ENCODE measurements around the gene CCDC3. TPM values are rescaled to one million over a fixed set of nuclear protein-coding genes. Genes with fewer than 3 reads are reported as not detected.

The CCDC3 gene
- total RNA-seq, 1 donor from 2014 or later = 12.8 TPM

GRCh38 chr10:12922117-12922900, 79.2 kb downstream of the CCDC3 start:
- DNase-seq = no peak

- DNase-seq = no peak
Measured at GRCh38 chr10:12921163-12921562, 80.3 kb downstream of the CCDC3 start.

- no peak for DNase-seq
Measured at GRCh38 chr10:12919574-12919973, 81.9 kb downstream of the CCDC3 start.

GRCh38 chr10:12916587-12916986, 84.9 kb downstream of the CCDC3 start:
- DNase-seq = no peak

- no peak for DNase-seq
Measured at GRCh38 chr10:12915637-12916168, 85.8 kb downstream of the CCDC3 start.

- no peak for DNase-seq
Measured at GRCh38 chr10:12914111-12914510, 87.4 kb downstream of the CCDC3 start.

- no peak for DNase-seq
Measured at GRCh38 chr10:12911795-12912194, 89.7 kb downstream of the CCDC3 start.

GRCh38 chr10:12910835-12911234, 90.7 kb downstream of the CCDC3 start:
- no peak for DNase-seq

- no peak for DNase-seq
Measured at GRCh38 chr10:12909836-12910185, 91.7 kb downstream of the CCDC3 start.

GRCh38 chr10:12909182-12909835, 92.2 kb downstream of the CCDC3 start:
- DNase-seq = no peak

GRCh38 chr10:12908773-12909172, 92.7 kb downstream of the CCDC3 start:
- no peak for DNase-seq

GRCh38 chr10:12907656-12908055, 93.9 kb downstream of the CCDC3 start:
- no peak for DNase-seq

GRCh38 chr10:12906051-12906541, 95.4 kb downstream of the CCDC3 start:
- no peak for DNase-seq

GRCh38 chr10:12905067-12905466, 96.4 kb downstream of the CCDC3 start:
- DNase-seq = no peak

- DNase-seq = no peak
Measured at GRCh38 chr10:12902851-12903358, 98.6 kb downstream of the CCDC3 start.

- DNase-seq = peak; percentile 7
Measured at GRCh38 chr10:12902135-12902572, 99.4 kb downstream of the CCDC3 start.

GRCh38 chr10:12899546-12899945, 102.0 kb downstream of the CCDC3 start:
- no peak for DNase-seq

- DNase-seq = no peak
Measured at GRCh38 chr10:12898271-12898670, 103.2 kb downstream of the CCDC3 start.

GRCh38 chr10:12897278-12897677, 104.2 kb downstream of the CCDC3 start:
- DNase-seq = no peak

GRCh38 chr10:12896251-12896650, 105.3 kb downstream of the CCDC3 start:
- no peak for DNase-seq

- no peak for DNase-seq
Measured at GRCh38 chr10:12892924-12893323, 108.6 kb downstream of the CCDC3 start.

GRCh38 chr10:12890958-12891357, 110.6 kb downstream of the CCDC3 start:
- no peak for DNase-seq

GRCh38 chr10:12888470-12888869, 113.0 kb downstream of the CCDC3 start:
- no peak for DNase-seq

Measured in occipital lobe (tissue), 2 donors.